Cardiac muscle cell (in vitro differentiated cells and primary cell): ENCODE results near the gene OR10V1. TPM values are rescaled to one million over a fixed set of nuclear protein-coding genes. Genes with fewer than 3 reads are reported as not detected.

Experiments
- DNase-seq, 2 donors: peaks; one replicate each; pipeline versions ENCODE4 v3.0.0 to v3.0.0-alpha.2; 2010 to 2017; ENCODE audit warnings: low read depth in 1 of 2, low spot score in 1 of 2
- H3K27ac ChIP-seq: fragments of 200-600 bp; sonication (generic); 2 replicates; pipeline ENCODE4 v1.5.1; 2016
- H3K27me3 ChIP-seq: fragments of 200-600 bp; sonication (generic); 2 replicates; pipeline ENCODE4 v1.6.0; 2016; ENCODE audit warnings: control low read depth
- H3K36me3 ChIP-seq: fragments of 200-600 bp; sonication (generic); 2 replicates; pipeline ENCODE4 v1.5.1; 2016; ENCODE audit warnings: control low read depth
- H3K4me1 ChIP-seq: fragments of 200-600 bp; sonication (generic); 2 replicates; pipeline ENCODE4 v1.8.1; 2017; ENCODE audit warnings: low read depth, mild to moderate bottlenecking, mixed run types
- H3K4me3 ChIP-seq: fragments of 200-600 bp; sonication (generic); 2 replicates; pipeline ENCODE4 v1.5.1; 2016; ENCODE audit warnings: mild to moderate bottlenecking
- H3K9me3 ChIP-seq: fragments of 200-600 bp; sonication (generic); 2 replicates; pipeline ENCODE4 v1.5.1; 2017; ENCODE audit warnings: low read depth, mild to moderate bottlenecking, control low read depth
- CTCF ChIP-seq: IDR thresholded peaks from 2 replicates; pipeline ENCODE4 v1.5.1; 2012; ENCODE audit warnings: low read depth, mild to moderate bottlenecking, low read length
- polyA plus RNA-seq: library from polyadenylated mRNA; unstranded; fragments of >200 nt; fragmentation: Nextera tagmentation; extraction: Ambion mirVana; gene quantifications from 2 replicates; pipeline ENCODE4 v1.2.1, GENCODE V29; 2016
- total RNA-seq: library from RNA; depleted of rRNA; stranded (reverse); fragments of >200 nt; gene quantifications from 2 replicates; pipeline ENCODE4 v1.2.3, GENCODE V29; 2016

Gene OR10V1
- total RNA-seq (not detected in 2 replicates), polyA plus RNA-seq (not detected in 2 replicates)

GRCh38 chr11:59713745-59714144 lies at the start of gene OR10V1:
Gene OR10V1, minus strand, starts transcription at chr11:59713845. Its CDS starts 0 bp downstream, at chr11:59713845.
- Histone ChIP-seq H3K4me1 (no peaks in the 10 kb centered on the region), H3K36me3 (no peaks in the 10 kb centered on the region), H3K9me3 (no peaks in the 10 kb centered on the region), H3K27me3 (peaks cover 3% of the 10 kb centered on the region), H3K27ac (no peak within 1 kb of the TSS), H3K4me3 (no peak within 1 kb of the TSS)
- DNase-seq: no peak
- TF ChIP-seq CTCF: no peak

- Histone ChIP-seq H3K4me1 (peaks cover 4% of the 10 kb centered on the region), H3K36me3 (no peaks in the 10 kb centered on the region), H3K9me3 (no peaks in the 10 kb centered on the region), H3K27me3 (no peaks in the 10 kb centered on the region), H3K4me3 (no peak overlapping the region), H3K27ac (no peak overlapping the region)
- no peak for DNase-seq
- TF ChIP-seq CTCF: no peak
Measured at GRCh38 chr11:59761993-59762392, 48.3 kb upstream of the OR10V1 start.

GRCh38 chr11:59760771-59761170 lies 47.1 kb upstream of the OR10V1 start:
- DNase-seq: no peak
- no peak for TF ChIP-seq CTCF
- Histone ChIP-seq H3K4me3 (no peak overlapping the region), H3K36me3 (no peaks in the 10 kb centered on the region), H3K27ac (no peak overlapping the region), H3K27me3 (no peaks in the 10 kb centered on the region), H3K4me1 (no peaks in the 10 kb centered on the region), H3K9me3 (no peaks in the 10 kb centered on the region)

GRCh38 chr11:59759900-59760299 lies 46.3 kb upstream of the OR10V1 start:
- TF ChIP-seq CTCF: no peak
- H3K36me3 ChIP-seq: no peaks in the 10 kb centered on the region
- no peak for DNase-seq
- H3K9me3 ChIP-seq: no peaks in the 10 kb centered on the region
- H3K27me3 ChIP-seq: no peaks in the 10 kb centered on the region
- H3K27ac ChIP-seq: no peak overlapping the region
- no peaks in the 10 kb centered on the region for H3K4me1 ChIP-seq
- H3K4me3 ChIP-seq: no peak overlapping the region

- H3K36me3 ChIP-seq: no peaks in the 10 kb centered on the region
- no peak for DNase-seq
- no peaks in the 10 kb centered on the region for H3K9me3 ChIP-seq
Measured at GRCh38 chr11:59758401-59759037, 44.9 kb upstream of the OR10V1 start.

More at GRCh38 chr11:59758401-59759037, 44.9 kb upstream of the OR10V1 start:
- H3K4me1 ChIP-seq: no peaks in the 10 kb centered on the region
- no peak overlapping the region for H3K27ac ChIP-seq
- H3K27me3 ChIP-seq: no peaks in the 10 kb centered on the region
- no peak overlapping the region for H3K4me3 ChIP-seq
- TF ChIP-seq CTCF: no peak
